GM21619 (cell line): Measurements from ENCODE around the gene KIF1A.
"Not testable (repeated sequence)": the region's sequence is repeated elsewhere in the genome, so short reads cannot be mapped to it uniquely, and the experiment has no call there.

Source experiments
- ATAC-seq: cut with Tn5 transposase; IDR thresholded peaks from one replicate; pipeline ENCODE4 v1.9.1; 2021; ENCODE audit not compliant: unreplicated experiment

KIF1A gene

DNA sequence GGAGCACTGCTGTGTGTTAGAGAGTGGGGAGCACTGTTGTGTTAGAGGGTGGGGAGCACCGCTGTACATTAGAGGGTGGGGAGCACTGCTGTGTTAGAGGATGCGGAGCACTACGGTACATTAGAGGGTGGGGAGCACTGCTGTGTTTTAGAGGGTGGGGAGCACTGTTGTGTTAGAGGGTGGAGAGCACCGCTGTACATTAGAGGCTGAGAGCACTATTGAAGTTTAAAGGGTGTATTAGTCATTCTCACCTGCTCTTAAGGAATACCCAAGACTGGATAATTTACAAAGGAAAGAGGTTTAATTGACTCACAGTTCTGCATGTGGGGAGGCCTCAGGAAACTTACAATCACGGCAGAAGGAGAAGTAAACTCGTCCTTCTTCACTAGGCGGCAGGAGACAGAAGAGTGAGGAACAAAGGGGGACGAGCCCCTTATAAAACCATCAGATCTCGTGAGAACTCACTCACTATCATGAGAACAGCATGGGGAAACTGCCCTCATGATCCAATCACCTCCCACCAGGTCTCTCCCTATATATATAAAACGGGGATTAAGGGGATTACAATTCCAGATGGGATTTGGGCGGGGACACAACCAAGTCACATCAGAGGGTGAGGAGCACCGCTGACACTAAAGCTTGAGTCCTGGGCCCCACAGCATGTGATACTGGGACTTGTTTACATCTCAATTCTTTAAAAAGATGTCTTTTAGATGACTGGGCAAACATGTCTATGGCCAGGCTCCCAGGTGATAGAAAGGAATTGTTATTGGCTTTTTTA, 29.1 kb upstream of the KIF1A start:
- ATAC-seq = no peak

DNA sequence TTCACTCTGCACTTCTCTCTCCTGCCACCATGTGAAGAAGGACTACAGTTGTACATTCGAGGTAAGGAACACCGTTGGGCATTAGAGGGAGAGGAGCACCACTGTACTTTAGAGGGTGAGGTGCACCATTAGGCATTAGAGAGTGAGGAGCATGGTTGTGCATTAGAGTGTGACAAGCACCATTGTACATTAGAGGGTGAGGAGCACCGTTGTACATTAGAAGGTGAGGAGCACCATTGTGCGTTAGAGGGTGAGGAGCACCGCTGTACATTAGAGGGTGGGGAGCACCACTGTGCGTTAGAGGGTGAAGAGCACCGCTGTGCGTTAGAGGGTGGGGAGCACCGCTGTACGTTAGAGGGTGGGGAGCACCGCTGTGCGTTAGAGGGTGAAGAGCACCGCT, 27.8 kb upstream of the KIF1A start:
- no peak for ATAC-seq

DNA sequence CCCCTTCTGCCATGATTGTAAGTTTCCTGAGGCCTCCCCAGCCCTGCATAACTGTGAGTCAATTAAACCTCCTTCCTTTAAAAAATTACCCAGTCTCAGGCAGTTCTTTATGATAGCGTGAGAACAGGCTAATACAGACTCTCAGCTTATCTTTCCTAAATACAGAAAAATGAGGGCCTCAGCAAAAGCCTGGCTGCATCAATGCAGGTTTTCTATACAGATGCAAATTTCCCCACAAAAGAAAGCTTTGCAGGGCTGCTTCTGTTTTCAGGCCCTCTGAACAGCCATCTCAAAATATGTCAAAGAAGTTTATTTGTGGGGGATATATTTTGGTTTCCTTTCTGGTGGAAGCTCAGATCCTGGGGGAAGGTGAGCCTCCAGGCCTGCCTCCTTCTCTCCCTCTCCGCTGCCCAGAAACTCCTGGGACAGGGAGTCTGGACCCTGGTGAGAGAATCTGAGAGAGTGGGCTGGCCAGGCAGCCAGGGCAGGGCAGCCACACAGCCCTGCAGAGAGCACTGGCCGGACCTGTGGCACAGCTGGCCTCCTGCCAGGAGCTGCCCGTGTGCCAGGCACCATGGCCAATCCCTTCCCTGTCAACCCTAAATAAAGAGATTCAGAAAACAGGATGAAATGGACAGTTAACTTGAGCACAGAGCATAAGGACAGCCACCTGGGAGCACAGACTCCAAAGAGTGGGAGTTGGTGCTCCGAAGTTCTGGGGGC, 27.0 kb upstream of the KIF1A start:
- ATAC-seq = no peak

DNA sequence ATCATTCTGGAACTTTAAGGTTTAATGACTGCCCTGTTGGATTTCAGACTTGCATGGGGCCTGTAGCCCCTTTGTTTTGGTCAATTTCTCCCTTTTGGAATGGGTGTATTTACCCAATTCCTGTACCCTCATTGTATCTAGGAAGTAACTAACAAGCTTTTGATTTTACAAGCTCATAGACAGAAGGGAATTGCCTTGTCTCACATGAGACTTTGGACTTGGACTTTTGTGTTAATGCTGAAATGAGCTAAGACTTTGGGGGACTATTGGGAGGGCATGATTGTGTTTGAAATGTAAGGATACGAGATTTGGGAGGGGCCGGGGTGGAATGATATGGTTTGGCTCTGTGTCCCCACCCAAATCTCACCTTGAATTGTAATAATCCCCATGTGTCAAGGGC, 26.3 kb upstream of the KIF1A start:
- ATAC-seq = not testable (repeated sequence)

DNA sequence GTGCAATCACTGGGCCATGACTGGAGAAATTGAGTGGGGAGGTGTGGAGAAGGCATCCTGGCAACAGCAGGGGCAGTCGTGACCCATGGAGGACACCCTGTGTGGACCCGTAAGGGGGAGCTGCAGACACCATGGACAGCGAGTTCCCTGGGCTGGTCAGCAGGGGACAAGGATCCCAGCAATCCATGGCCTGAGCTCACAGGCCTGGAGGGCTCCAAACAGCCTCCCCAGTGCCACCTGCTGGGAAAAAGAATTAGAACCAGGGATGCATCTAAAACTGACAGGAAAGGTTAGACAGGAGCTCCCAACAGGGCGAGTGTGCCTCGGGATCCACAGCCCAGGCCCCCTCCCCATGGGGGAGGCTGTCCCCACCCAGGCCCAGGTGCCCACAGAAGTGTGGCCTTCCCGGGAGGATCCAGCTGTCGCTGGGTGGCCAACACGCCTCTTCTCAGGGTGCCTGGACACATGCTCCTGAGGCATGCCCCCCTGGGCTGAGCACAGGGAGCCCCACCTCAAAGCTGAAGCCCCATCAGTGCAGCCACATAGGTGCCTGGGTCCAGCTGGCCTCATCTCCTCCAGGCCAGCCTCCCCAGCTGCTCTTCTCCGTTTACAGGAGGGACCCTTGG, 20.5 kb upstream of the KIF1A start:
- no peak for ATAC-seq

DNA sequence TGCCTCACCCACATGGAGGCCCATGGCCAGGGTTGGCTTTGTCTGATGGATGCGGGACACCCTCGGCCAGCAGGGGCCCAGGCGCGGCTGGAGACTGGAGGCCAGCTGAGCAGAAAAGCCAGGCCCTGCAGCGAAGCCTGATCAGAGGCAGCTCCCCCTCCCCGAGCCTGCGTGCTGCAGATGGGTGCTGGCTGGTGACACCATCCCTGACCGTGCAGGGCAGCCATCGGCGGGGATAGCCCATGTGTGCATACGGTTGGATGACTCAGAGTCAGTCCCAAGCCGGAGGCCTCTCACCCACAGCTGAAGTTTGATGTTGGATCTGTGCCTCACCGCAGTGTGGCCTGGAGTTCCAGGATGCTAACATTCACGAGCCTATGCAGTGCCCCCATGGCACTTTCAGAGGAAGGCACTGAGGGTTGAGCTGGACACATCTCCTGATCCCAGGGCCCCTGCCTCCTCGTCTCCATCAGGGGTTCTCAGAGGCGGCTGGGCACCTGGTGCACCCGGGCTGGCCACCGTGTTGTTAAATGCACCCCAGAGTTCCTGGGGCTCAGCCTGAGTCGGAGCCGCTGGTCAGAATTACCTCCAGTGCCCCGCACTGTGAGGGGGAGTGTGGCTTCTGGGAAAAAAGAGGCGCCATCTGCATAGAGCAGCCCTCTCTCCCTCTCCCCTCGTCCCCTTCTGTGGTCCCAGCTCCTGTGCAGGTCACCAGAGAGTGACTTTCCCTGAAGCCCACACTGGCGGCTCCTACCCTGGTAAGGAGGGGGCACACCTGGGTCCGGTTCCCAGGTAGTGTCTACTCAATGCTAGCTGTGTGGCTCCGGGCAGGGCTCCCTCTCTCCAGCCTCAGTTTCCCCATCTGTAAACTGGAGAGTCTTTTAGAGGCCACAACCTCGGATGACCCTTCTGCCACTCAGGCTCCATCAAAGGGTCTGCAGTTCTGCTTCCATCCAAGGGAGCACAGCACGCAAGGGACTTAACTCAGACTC, 19.4 kb upstream of the KIF1A start:
- no peak for ATAC-seq

DNA sequence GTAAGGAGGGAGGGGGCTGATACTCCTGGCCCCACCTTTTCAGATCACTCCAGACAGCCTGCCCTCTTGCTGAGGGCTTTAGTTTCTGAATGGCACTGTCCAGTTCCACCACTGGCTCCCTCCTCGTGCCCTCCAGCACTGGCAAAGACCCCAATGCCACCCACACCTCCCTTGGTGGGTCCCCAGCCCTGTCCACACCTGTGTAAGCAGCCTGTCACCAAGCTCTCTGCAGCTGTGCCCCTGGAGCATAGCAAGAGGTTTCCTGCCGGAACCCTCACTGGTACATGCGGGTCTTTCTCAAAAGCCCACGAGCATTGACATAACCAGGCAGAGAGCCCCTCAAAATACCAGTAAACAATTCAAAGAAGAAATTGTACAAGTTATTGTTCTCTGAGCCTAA, 17.6 kb upstream of the KIF1A start:
- ATAC-seq = no peak

DNA sequence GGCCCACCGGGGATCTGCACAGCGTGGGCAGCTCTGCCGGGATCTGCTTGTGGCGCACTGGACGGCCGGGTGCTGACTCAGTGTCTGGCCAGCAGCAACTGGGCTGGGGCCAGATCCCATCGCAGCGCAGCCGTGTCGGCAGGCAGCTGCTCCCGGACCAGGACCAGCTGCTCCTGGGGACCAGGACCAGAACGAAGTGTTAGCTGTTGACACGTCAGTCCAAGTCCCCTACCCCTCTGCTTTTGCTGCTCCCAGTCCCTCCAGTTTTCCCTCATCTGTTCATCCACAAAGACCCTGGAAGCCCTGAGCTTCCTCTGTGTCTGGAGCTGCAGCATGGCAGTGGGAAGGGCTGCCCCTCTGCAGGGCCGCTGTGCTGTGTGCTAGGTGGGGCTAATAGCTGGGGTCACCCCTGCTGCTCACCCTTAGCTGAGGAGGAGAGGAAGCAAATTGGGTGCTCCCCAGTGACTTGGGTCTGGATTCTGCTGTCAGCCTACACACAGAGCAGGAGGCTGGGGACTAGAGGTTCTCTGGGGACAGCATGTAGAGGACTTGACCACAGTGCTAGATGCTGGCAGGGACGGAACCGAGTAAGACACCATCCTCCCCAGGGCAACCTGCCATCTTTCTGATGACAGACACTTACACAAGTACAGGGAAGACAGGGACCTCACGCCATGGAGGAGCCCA, 16.9 kb upstream of the KIF1A start:
- ATAC-seq = no peak

DNA sequence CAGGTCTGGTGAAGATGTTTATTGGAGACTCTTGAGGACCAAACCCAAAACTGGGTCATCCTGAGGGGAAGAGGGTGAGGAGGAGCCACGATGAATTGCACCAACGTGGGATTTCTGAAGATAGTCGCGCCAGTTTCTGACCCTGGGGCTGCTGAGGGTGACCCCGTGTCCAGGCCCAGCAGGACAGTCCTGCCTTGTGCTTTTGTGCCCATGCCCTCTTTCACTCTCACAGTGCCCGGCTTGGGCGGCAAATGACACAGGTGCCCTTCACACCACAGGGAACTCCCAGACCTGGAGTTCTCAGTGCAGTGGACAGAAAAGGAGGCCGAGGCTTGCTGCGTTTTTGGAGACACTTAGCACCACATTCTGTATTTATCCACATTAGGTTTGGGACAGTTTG, 15.5 kb upstream of the KIF1A start:
- ATAC-seq = no peak

DNA sequence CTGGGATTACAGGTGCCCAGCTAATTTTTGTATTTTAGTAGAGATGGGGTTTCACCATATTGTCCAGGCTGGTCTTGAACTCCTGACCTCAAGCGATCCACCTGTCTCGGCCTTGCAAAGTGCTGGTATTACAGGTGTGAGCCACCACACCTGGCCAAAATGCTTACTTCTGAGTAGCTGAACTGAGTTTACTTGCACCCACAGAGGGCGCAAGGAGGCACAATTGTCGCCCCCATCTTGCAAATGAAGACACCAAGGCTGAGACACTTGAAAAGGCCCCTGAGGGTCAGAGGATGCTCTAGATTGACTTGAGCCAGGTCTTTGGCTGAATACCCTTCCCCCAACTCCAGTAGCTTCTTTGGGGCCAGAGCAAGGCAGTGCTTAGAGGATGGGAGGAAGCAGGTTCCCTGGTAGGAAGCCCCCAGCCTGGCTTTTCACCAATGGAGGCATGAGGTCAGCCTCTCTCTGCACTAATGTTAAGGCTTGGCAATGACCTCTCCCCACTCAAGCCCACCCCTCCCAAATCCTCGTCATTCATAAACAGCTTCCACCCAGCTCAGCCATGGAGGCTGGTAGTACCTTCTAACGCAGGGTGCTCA, 14.5 kb upstream of the KIF1A start:
- ATAC-seq = no peak

DNA sequence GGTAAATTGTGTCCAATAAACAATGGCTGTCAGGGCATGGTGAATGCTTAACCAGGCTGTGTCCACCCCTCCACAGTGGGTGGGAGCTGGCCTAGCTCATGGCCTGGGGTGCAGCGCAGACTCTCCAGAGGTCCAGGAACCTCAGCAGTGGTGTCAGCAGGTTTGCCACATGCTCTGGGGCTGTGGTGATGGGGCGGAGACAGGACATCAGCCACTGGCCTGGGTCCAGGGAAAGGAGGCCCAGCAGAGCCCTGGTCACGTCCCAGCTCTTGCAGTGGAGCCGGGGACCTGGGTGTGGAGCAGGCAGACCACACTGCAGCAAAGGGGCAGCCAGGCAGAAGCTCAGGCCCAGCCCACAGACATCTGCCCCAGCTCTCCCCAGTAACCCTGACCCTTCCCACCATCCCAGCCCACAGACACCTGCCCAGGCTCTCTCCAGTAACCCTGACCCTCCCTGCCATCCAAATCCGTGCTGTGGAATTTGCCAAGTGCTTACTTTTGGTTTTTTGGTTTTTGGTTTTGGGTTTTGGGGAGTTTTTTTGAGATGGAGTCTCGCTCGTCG, 13.8 kb upstream of the KIF1A start:
- no peak for ATAC-seq

DNA sequence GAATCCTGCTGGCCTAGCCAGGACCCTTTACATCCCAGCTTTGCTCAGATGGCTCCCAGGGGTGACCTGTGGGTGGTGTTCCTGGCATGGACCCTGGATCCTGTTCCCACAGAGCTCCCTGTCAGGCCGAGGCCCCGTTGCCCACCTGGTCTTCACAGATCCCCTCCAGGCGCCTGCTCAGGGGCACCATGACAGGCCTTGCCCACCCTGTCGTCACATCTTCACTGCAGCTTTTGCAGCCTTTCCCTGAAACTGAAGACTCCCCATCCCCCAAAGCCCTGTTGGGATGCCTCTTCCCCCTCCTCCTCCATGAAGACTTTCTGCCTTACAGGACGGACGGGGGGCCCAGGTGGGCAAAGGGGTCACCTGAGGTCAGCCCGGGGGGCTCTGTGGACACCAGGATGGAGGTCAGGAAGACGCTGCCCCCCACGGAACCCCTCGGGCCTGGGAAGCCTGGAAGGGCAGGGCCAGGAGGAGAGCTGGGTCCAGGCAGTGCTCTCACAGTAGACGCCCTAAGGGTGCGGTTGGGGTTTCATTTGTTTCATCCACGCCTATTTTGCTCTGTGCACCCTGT, 13.0 kb upstream of the KIF1A start:
- no peak for ATAC-seq

DNA sequence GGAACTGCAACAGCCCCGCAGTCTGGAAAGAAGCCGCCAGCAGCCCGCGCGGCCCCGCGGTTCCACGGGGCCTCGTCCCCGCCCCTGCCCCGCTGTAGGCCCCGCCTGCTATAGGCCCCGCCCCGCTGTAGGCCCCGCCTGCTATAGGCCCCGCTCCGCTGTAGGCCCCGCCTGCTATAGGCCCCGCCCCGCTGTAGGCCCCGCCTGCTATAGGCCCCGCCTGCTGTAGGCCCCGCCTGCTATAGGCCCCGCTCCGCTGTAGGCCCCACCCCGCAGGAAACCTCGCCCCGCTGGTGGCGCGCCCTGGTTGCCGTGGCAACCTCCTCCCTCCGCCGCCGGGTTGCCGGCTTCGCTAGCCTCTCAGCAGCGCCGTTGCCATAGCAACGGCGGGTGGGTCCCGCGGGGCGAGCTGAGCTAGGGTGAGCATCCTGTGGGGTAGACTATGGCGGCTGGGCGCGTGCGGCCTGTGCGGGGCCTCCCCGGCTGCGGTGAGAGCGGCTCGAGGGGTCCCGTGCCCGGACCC, 12.2 kb upstream of the KIF1A start:
- ATAC-seq = peak; percentile 85

DNA sequence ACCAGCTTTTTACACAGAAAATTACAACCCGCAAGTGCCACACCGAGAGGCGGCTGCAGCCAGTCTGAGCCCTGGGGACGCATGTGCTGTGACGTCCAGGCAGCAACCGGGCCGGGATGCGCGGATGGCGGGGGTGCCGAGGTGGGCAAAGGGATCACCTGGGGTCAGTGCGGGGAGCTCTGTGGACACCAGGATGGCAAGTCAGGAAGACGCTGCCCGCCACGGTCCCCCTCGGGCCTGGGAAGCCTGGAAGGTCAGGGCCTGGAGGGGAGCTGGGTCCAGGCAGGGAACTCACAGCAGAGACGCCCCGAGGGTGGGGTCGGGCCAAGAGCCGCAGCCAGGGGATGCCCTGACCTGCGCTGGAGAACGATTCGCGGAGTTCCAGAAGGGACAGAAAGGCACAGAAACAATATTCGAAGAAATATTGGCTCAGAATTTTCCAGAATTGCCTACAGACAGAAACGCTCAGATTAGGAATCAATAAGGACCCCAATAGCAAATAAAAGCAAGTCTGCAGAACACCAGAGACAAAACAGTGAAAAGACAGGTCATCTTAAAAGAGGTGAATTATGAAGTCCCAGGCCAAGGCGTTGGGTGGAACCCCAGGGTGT, 11.7 kb upstream of the KIF1A start:
- ATAC-seq = no peak

DNA sequence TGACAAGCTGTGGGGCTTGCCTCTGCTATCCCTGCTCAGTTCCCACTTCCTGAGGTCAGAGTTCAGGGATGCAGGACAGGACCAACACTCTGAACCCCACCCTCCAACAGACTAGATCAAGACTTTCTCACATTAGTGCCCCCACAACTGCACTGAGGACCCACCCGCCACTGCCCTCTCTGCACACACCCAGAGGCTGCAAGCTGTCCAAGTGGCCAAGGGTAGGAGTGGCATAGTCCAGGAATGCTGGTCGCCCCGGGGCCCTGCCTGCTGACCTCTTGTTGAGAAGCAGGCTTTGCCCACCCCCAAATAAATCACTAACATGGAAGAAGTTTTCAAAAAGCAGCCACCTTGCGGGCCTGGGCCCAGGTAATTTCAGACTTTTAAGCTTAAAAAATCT, 5.5 kb upstream of the KIF1A start:
- no peak for ATAC-seq

DNA sequence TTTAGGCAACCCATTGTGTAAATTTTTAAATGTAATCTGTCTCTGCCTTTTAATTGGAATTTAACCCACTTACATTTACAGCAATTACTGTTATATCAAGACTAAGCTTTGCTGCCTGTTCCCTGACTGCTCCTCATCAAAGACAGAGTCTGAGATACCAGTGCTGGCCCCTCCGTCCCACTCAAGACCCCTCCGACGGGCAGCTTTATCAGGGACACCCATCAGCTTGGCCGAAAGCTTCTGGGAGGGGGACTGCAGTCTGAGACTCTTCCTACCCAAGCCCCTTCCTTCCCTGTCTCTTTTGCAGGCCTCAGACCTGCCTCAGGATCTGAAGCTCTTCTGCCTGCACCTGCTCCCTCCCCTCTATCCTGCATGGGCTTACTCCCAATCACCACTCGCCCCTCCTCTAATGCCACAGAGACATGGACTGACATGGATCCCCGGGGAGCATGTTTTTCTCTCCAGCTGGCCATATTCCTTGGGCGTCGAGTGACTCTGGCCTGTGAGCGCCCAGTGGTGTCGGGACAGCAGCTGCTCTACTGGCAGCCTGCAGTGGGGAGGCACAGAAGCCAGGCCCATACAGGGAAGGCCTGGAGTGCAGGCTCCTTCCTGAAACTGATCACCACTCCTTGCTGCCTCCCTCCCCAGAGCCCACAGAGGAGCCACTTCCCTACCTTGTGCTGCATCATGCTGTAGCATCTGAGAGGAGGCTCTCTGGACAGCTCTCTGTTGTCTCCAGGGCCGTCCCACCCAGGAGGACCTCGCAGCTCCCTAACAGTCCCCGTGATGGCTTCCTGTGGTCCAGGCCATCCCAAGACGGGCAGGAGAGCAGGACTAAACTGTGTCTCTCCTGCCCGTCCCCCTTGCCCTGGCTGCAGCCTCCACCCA, 3.7 kb upstream of the KIF1A start:
- ATAC-seq = no peak

DNA sequence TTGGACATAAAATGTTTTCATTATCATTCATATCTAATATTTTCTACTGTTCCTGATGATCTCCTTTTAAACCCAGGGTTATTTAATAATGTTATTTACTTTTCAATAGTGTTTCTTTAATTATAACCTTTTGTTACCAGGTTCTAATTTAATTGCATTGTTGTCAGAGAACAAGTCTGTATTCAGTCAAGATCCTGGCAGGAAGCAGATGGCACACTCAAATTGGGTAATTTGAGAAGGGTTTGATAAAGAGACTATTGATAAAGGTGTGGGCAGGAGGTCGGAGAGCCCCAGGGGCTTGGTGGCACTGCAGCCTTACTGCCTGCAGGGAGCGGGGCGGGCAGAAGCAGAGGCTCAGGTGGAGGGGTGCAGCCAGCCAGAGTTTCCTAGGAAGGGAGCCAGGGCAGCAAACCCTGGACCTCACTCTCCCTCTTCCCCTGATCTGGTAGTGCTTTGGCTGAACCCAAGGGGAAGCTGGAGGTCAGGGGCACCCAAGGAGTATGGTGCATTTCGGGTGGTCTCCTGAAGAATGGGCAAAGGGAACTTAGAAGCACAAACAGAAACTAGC, 2.3 kb upstream of the KIF1A start:
- no peak for ATAC-seq
